ENCODE results near the gene MOCS1.

Gene MOCS1

DNA sequence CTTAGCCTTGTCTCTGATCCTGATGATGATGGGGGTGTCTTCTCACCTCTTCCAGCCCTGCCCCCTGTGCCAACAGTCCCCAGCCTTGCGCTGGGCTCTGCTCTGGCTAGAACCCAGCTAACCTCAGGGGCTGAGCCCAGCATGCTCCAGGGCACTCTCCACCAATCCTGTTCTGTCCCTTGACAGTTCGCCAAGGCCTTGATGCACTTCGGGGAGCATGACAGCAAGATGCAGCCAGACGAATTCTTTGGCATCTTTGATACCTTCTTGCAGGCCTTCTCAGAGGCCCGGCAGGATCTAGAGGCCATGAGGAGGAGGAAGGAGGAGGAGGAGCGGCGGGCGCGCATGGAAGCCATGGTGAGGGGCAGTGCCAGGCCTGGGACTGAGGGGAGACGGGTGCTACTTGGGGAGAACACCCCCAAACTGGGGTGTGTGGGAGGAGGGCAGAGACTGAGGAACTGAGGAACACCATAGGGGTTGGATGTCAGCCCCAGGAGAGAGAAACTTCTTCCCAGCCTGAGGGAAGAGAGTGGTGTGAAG is 33.1 kb downstream of the MOCS1 start:
- H3K4me3 ChIP-seq (ENCODE audit: low read depth, low read length) = no peak overlapping the region
- TF ChIP-seq, protein P1, sequence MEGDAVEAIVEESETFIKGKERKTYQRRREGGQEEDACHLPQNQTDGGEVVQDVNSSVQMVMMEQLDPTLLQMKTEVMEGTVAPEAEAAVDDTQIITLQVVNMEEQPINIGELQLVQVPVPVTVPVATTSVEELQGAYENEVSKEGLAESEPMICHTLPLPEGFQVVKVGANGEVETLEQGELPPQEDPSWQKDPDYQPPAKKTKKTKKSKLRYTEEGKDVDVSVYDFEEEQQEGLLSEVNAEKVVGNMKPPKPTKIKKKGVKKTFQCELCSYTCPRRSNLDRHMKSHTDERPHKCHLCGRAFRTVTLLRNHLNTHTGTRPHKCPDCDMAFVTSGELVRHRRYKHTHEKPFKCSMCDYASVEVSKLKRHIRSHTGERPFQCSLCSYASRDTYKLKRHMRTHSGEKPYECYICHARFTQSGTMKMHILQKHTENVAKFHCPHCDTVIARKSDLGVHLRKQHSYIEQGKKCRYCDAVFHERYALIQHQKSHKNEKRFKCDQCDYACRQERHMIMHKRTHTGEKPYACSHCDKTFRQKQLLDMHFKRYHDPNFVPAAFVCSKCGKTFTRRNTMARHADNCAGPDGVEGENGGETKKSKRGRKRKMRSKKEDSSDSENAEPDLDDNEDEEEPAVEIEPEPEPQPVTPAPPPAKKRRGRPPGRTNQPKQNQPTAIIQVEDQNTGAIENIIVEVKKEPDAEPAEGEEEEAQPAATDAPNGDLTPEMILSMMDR (IDR thresholded peaks at IDR 0.05; ENCODE audit: borderline replicate concordance, insufficient read depth, low read depth, low read length) = no peak

- TF ChIP-seq, protein P1 (IDR thresholded peaks at IDR 0.05; ENCODE audit: borderline replicate concordance, insufficient read depth, low read depth, low read length) = no peak
- no peak overlapping the region for H3K4me3 ChIP-seq (ENCODE audit: low read depth, low read length)
Observed at GRCh38 chr6:39899554-39900295, 34.5 kb downstream of the MOCS1 start.

GRCh38 chr6:39898625-39899024 is 35.6 kb downstream of the MOCS1 start:
- TF ChIP-seq, protein P1 (IDR thresholded peaks at IDR 0.05; ENCODE audit: borderline replicate concordance, insufficient read depth, low read depth, low read length) = no peak
- H3K4me3 ChIP-seq (ENCODE audit: low read depth, low read length) = no peak overlapping the region

DNA sequence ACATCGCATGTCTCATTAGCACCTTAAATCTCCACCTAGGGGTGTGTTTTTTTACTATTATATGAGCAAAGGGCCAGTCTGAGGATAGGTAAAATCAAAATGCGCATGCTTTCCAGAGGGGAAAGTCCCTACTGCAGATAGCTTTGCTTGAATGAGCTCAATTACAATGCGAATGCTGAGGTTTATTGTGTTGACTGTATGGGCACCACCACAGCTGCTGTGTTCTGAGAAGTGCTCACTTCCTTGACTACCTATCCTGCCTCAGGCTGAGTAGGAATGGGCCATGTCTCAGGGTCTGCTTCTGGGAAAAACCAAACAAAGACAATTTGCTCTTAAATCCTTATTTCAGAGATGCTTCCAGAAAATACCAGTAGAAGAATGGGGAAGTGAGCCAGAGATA is 36.6 kb downstream of the MOCS1 start:
- TF ChIP-seq, protein P1 (IDR thresholded peaks at IDR 0.05; ENCODE audit: borderline replicate concordance, insufficient read depth, low read depth, low read length) = no peak
- no peak overlapping the region for H3K4me3 ChIP-seq (ENCODE audit: low read depth, low read length)

DNA sequence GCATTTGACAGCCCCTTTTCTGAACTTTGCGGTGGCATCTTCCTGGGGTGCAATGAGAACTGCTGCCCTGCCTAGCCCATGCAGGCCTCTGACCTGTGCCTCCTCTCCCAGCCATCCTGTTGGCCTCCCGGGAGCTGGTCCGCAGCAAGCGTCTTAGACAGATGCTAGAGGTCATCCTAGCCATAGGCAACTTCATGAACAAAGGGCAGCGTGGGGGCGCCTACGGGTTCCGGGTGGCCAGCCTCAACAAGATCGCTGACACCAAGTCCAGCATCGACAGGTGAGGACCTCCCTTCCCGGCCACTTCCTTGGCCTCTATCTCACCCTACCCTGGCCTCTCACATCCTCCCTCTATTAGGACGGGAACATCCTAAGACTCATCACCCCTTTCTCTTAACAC is 37.6 kb downstream of the MOCS1 start:
- H3K4me3 ChIP-seq (ENCODE audit: low read depth, low read length) = no peak overlapping the region
- TF ChIP-seq, protein P1 (IDR thresholded peaks at IDR 0.05; ENCODE audit: borderline replicate concordance, insufficient read depth, low read depth, low read length) = no peak

GRCh38 chr6:39893286-39893685 is 41.0 kb downstream of the MOCS1 start:
- TF ChIP-seq, protein P1 (IDR thresholded peaks at IDR 0.05; ENCODE audit: borderline replicate concordance, insufficient read depth, low read depth, low read length) = no peak
- H3K4me3 ChIP-seq (ENCODE audit: low read depth, low read length) = no peak overlapping the region

Data from GM12875 (cell line).